Hepatocyte (in vitro differentiated cells): ENCODE measurements around the gene PPP2R1A. TPM values are rescaled to one million over a fixed set of nuclear protein-coding genes. Genes with fewer than 3 reads are reported as not detected.

Source experiments
- DNase-seq: peaks from one replicate; pipeline ENCODE4 v3.0.0-alpha.2; 2016; ENCODE audit warnings: low spot score
- H2AFZ ChIP-seq: fragments of 200-600 bp; sonication (generic); 2 replicates; pipeline ENCODE4 v1.6.0; 2016; ENCODE audit warnings: antibody characterized with exemption, mild to moderate bottlenecking
- H3K27ac ChIP-seq: fragments of 200-600 bp; sonication (generic); 2 replicates; pipeline ENCODE4 v1.5.1; 2016; ENCODE audit warnings: mild to moderate bottlenecking
- H3K27me3 ChIP-seq: fragments of 200-600 bp; sonication (generic); 2 replicates; pipeline ENCODE4 v1.6.1; 2016
- H3K36me3 ChIP-seq: fragments of 200-600 bp; sonication (generic); replicated peaks from 2 replicates; pipeline ENCODE4 v1.5.1; 2016; ENCODE audit warnings: low read depth; ENCODE audit not compliant: insufficient read depth
- H3K4me1 ChIP-seq: fragments of 200-600 bp; sonication (generic); 2 replicates; pipeline ENCODE4 v1.5.1; 2016; ENCODE audit warnings: mild to moderate bottlenecking, moderate library complexity; ENCODE audit not compliant: insufficient read depth
- H3K4me2 ChIP-seq: fragments of 200-600 bp; sonication (generic); 2 replicates; pipeline ENCODE4 v1.6.0; 2016
- H3K4me3 ChIP-seq: fragments of 200-600 bp; sonication (generic); 2 replicates; pipeline ENCODE4 v1.5.1; 2016; ENCODE audit warnings: mild to moderate bottlenecking
- H3K79me2 ChIP-seq: fragments of 200-600 bp; sonication (generic); 2 replicates; pipeline ENCODE4 v1.6.0; 2017; ENCODE audit warnings: mild to moderate bottlenecking
- H3K9me2 ChIP-seq: fragments of 200-600 bp; sonication (generic); replicated peaks from 2 replicates; pipeline ENCODE4 v1.6.0; 2017; ENCODE audit warnings: mild to moderate bottlenecking; ENCODE audit not compliant: insufficient read depth
- H3K9me3 ChIP-seq: fragments of 200-600 bp; sonication (generic); 2 replicates; pipeline ENCODE4 v1.5.1; 2016; ENCODE audit warnings: low read depth, mild to moderate bottlenecking
- H4K20me1 ChIP-seq: fragments of 200-600 bp; sonication (generic); 2 replicates; pipeline ENCODE4 v1.6.0; 2016; ENCODE audit warnings: mild to moderate bottlenecking; ENCODE audit not compliant: insufficient read depth, poor library complexity, severe bottlenecking
- EZH2 ChIP-seq: fragments of 200-600 bp; sonication (generic); IDR thresholded peaks from 2 replicates; pipeline ENCODE4 v1.6.1; 2016; ENCODE audit warnings: antibody characterized with exemption, mild to moderate bottlenecking, borderline replicate concordance
- EZH2phosphoT487 ChIP-seq: fragments of 200-600 bp; sonication (generic); IDR thresholded peaks from one replicate; pipeline ENCODE4 v1.6.1; 2018; ENCODE audit warnings: antibody characterized with exemption, mild to moderate bottlenecking, low read depth, moderate library complexity; ENCODE audit not compliant: unreplicated experiment, severe bottlenecking
- WGBS: methylation state at CpG from one replicate; pipeline ENCODE4 v1.1.6; 2016; ENCODE audit warnings: low lambda C conversion rate; ENCODE audit errors: missing lambda C conversion rate; 5-methylcytosine and 5-hydroxymethylcytosine counted together
- polyA plus RNA-seq: library from polyadenylated mRNA; unstranded; fragments of >200 nt; fragmentation: Nextera tagmentation; extraction: Ambion mirVana; gene quantifications from 2 replicates; pipeline ENCODE4 v1.2.1, GENCODE V29; 2016
- total RNA-seq: library from RNA; depleted of rRNA; stranded (reverse); fragments of >200 nt; gene quantifications from 2 replicates; pipeline ENCODE4 v1.2.3, GENCODE V29; 2014
- TF ChIP-seq, protein P1 (sequence below): fragments of 200-600 bp; sonication (generic); IDR thresholded peaks from 2 replicates; pipeline ENCODE4 v1.5.1; 2016; ENCODE audit warnings: antibody characterized with exemption, mild to moderate bottlenecking; ENCODE audit not compliant: poor library complexity

Gene PPP2R1A
- total and polyA plus RNA-seq, 2 experiments from 2014 or later = 181 to 283 TPM

DNA sequence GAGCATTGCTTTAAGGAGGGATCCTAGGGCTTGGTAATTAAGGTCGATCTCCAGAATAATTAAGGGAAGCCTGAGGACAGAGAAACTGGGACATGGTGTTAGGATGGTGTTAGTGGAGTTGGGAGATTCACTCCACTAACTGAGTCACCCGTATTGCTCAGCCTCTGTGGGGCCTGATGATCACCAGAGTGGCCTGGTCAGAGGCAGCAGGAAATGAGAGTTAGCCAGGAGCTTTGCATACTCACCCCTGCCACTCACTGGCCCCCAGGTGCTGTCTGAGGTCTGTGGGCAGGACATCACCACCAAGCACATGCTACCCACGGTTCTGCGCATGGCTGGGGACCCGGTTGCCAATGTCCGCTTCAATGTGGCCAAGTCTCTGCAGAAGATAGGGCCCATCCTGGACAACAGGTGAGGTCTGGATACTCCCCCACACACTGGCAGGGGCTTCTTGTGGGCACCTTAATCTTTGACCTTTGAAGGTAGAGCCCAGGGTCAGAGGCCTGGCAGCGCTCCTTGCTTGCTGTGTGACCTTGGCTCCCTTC lies 32.1 kb downstream of the PPP2R1A start:
- TF ChIP-seq EZH2phosphoT487 (no peak), EZH2 (no peak)
- TF ChIP-seq, protein P1, sequence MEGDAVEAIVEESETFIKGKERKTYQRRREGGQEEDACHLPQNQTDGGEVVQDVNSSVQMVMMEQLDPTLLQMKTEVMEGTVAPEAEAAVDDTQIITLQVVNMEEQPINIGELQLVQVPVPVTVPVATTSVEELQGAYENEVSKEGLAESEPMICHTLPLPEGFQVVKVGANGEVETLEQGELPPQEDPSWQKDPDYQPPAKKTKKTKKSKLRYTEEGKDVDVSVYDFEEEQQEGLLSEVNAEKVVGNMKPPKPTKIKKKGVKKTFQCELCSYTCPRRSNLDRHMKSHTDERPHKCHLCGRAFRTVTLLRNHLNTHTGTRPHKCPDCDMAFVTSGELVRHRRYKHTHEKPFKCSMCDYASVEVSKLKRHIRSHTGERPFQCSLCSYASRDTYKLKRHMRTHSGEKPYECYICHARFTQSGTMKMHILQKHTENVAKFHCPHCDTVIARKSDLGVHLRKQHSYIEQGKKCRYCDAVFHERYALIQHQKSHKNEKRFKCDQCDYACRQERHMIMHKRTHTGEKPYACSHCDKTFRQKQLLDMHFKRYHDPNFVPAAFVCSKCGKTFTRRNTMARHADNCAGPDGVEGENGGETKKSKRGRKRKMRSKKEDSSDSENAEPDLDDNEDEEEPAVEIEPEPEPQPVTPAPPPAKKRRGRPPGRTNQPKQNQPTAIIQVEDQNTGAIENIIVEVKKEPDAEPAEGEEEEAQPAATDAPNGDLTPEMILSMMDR = no peak
- Histone ChIP-seq H3K27me3 (no peaks in the 10 kb centered on the region), H3K79me2 (no peaks in the 10 kb centered on the region), H3K4me3 (no peak overlapping the region), H3K27ac (no peak overlapping the region), H2AFZ (no peak overlapping the region), H3K4me1 (no peaks in the 10 kb centered on the region), H3K9me2 (no peaks in the 10 kb centered on the region), H4K20me1 (peaks cover 6% of the 10 kb centered on the region), H3K9me3 (no peaks in the 10 kb centered on the region), H3K4me2 (no peak overlapping the region), H3K36me3 (peaks cover 6% of the 10 kb centered on the region)
- 97% methylated on average over 7 of the region's 7 CpGs for WGBS
- no peak for DNase-seq

DNA sequence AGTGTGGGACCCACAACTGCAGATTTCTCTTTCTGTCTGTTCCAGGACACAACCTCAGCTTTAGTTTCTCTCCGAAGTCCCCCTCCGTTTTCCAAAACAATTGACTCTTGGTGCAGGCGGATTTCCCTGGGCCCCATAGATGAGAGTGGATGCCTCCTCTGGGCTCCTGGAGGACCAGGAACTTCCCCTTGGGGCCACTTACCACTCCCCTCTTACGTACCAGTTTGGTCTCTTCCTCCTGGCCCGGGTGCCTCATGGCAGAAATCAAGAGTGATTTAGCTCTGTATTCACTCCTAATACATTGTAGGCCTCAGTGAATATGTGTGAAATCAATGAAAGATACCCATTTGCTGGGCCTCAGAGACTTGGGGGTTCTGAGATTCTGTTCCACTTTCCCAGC lies 34.4 kb downstream of the PPP2R1A start:
- H3K4me2 ChIP-seq = no peak overlapping the region
- peaks cover 2% of the 10 kb centered on the region for H4K20me1 ChIP-seq
- H3K36me3 ChIP-seq = peaks cover 5% of the 10 kb centered on the region
- no peak overlapping the region for H3K27ac ChIP-seq
- H3K4me1 ChIP-seq = no peaks in the 10 kb centered on the region
- no peak for DNase-seq
- no peaks in the 10 kb centered on the region for H3K27me3 ChIP-seq
- no peak overlapping the region for H3K4me3 ChIP-seq
- H3K9me2 ChIP-seq = no peaks in the 10 kb centered on the region
- whole genome bisulfite sequencing = 92% methylated on average over 5 of the region's 5 CpGs
- H2AFZ ChIP-seq = no peak overlapping the region
- TF ChIP-seq, protein P1 = no peak
- TF ChIP-seq EZH2phosphoT487 (no peak), EZH2 (no peak)
- no peaks in the 10 kb centered on the region for H3K9me3 ChIP-seq
- no peaks in the 10 kb centered on the region for H3K79me2 ChIP-seq

DNA sequence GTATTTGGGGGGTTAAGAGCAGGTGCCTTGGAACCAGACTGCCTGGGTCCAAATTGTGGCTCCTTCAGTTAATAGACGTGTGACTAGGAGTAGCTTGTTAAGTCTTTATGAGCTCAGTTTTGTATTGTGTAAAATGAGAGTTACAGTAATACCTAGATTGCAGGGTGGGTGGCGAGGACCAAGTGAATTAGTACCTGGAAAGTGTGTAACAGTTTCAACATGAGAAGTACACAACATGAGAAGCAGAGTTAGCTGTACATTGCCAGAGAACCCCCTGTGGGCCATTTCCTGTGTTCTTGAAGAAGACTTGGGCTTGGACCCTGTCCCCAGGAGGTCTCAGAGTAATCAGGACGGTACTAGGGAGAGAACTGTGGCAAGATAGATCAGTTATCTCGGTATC lies 36.8 kb downstream of the PPP2R1A start:
- Histone ChIP-seq H3K9me3 (no peaks in the 10 kb centered on the region), H4K20me1 (no peaks in the 10 kb centered on the region), H3K4me3 (no peak overlapping the region), H3K4me2 (no peak overlapping the region), H3K27ac (no peak overlapping the region), H3K4me1 (no peaks in the 10 kb centered on the region), H3K27me3 (no peaks in the 10 kb centered on the region), H3K9me2 (no peaks in the 10 kb centered on the region), H2AFZ (no peak overlapping the region), H3K79me2 (no peaks in the 10 kb centered on the region), H3K36me3 (no peaks in the 10 kb centered on the region)
- no peak for DNase-seq
- WGBS = 98% methylated on average over 4 of the region's 4 CpGs
- TF ChIP-seq, protein P1 = no peak
- TF ChIP-seq EZH2phosphoT487 = no peak
- TF ChIP-seq EZH2 = no peak
